T-helper 17 cell (primary cell): Measurements from ENCODE around the gene DIO3. TPM values are rescaled to one million over a fixed set of nuclear protein-coding genes. Genes with fewer than 3 reads are reported as not detected.
A peak's percentile ranks its signal among the peaks of the same experiment; 100 is the strongest.
"Not testable (repeated sequence)": the region's sequence is repeated elsewhere in the genome, so short reads cannot be mapped to it uniquely, and the experiment has no call there.

Source experiments
- ATAC-seq: fragments of 150-1000 bp; cut with Tn5 transposase; 2 replicates; pipeline ENCODE4 v1.10.0; 2021; ENCODE audit warnings: mild to moderate bottlenecking, moderate library complexity
- DNase-seq, 3 donors: peaks; one replicate each; pipeline versions ENCODE4 v3.0.0 to v3.0.0-alpha.2; 2020 to 2021
- H3K9me3 ChIP-seq: one replicate; pipeline ENCODE4 v1.7.0; 2013; ENCODE audit warnings: low read length, mild to moderate bottlenecking; ENCODE audit not compliant: control insufficient read depth, poor library complexity, severe bottlenecking
- H3K27ac Mint-ChIP-seq: one replicate; pipeline ENCODE4 v1.8.0; 2022; ENCODE audit warnings: mild to moderate bottlenecking, moderate library complexity, mixed read lengths
- H3K27me3 Mint-ChIP-seq: one replicate; pipeline ENCODE4 v1.8.0; 2022; ENCODE audit warnings: mixed read lengths
- H3K36me3 Mint-ChIP-seq: one replicate; pipeline ENCODE4 v1.8.0; 2022; ENCODE audit warnings: low read depth, mixed read lengths
- H3K4me1 Mint-ChIP-seq: one replicate; pipeline ENCODE4 v1.8.0; 2022; ENCODE audit warnings: mild to moderate bottlenecking, mixed read lengths
- H3K4me3 Mint-ChIP-seq: one replicate; pipeline ENCODE4 v1.8.0; 2022; ENCODE audit warnings: mild to moderate bottlenecking, moderate library complexity, mixed read lengths
- total RNA-seq, 4 donors: library from RNA in 2 of 4; stranded (reverse) in 2 of 4; gene quantifications; one replicate each; pipeline ENCODE4 v1.2.3 and lab custom pipeline; 2022 to 2026

Gene DIO3
- total RNA-seq, 2 donors from 2014 or later = not detected

DNA sequence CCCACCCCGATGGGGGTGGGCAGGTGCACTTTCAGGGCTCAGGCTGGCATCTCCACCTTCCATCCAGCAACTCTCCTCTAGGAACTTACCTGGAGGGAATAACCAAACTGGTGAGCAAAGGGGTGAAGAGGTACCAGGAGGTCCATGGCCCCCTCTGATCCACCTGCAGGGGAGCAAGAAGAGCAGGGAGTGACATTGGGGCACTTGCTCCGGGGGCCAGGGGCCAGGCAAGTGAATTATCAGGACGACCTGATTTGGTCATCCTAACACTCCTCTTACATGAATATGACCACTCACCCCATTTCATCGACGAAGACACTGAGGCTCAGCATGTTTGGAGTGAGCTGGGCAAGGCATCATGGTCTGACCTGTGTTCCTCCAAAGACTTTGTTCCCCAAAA, 6.0 kb downstream of the DIO3 start:
- Mint-ChIP-seq H3K27ac (no peak overlapping the region), H3K36me3 (peaks cover 15% of the 10 kb centered on the region), H3K4me3 (no peak overlapping the region), H3K4me1 (peaks cover 15% of the 10 kb centered on the region), H3K27me3 (peaks cover 85% of the 10 kb centered on the region)
- DNase-seq (no peak), ATAC-seq (no peak)
- no peaks in the 10 kb centered on the region for H3K9me3 ChIP-seq

DNA sequence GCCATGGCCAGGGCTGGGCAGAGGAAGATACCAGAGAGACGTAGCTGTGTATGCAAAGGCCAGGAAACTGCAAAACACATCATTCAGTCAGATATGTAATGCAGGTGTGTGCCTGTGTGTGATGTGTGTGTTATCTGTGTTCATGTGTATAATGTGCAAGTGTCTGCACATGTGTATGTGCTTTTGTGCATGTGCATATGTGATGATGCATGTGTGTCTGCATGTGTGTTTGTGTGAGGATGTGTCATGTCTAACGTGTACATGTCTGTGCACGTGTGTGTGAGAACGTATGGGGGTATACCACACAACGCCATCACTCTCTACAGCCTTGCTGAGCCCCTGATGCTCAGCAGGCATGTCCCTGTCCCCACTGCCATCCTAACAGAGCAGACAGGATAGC, 9.7 kb downstream of the DIO3 start:
- peaks cover 6% of the 10 kb centered on the region for H3K36me3 Mint-ChIP-seq
- no peaks in the 10 kb centered on the region for H3K9me3 ChIP-seq

DNA sequence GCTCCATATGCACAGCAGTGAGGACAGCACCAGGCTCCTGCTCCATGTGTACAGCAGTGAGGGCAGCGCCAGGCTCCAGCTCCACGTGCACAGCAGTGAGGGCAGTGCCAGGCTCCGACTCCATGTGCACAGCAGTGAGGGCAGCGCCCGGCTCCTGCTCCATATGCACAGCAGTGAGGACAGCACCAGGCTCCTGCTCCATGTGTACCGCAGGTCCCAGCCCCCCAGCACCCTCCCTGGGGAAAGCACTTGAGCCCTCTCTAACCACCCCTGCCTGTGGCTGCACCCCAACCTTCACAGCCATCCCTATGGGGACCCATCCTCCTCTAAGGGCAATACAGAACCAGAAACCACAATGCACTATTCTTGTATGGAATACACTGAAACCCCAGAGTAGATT, 11.2 kb downstream of the DIO3 start:
- H3K4me3 Mint-ChIP-seq, DNase-seq, H3K4me1 Mint-ChIP-seq, H3K9me3 ChIP-seq, H3K36me3 Mint-ChIP-seq, H3K27ac Mint-ChIP-seq, ATAC-seq: not testable (repeated sequence)
- peaks cover 68% of the 10 kb centered on the region for H3K27me3 Mint-ChIP-seq

More for the DNA sequence above, 9.7 kb downstream of the DIO3 start:
- DNase-seq (no peak), ATAC-seq (no peak)
- Mint-ChIP-seq H3K4me3 (no peak overlapping the region), H3K27me3 (peaks cover 71% of the 10 kb centered on the region), H3K4me1 (peaks cover 2% of the 10 kb centered on the region), H3K27ac (no peak overlapping the region)

DNA sequence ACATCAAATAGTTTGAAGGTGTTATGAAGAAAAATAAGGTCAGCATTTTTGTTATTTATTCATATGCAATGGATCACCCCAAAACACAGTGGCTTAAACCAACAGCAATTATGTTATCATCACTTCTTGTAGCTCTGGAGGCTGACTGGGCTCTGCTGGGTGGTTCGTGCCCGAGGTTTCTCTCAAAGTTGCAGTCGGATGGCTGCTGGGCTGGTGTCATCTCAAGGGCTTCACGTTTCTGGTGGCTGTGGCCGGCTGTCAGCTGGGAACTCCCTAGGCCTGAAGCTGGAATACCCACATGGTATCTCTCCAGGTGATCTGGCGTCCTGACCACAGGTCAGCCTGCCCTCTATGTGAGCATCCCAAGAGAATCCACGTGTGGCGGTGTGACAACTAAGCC, 12.0 kb downstream of the DIO3 start:
- ATAC-seq = no peak

DNA sequence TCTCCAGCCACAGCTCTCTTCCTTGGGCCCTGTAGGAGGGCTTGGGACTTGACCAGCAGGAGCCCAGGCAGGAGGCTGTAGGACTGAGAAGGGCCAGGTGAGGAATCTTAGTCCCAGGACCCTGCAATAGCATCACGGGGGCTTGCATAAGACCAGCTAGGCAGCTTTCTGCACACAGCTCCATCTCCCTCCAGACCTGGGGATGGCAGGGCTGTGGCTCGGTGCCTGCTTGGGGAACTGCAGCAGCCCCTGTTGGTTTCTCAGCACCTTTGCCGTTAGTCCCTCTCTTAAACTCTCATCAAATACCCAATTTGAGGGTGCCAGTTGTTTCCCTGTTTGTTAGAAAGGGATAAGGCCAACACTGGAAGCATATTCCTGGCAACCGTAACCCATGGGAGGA, 14.3 kb downstream of the DIO3 start:
- H3K9me3 ChIP-seq = no peaks in the 10 kb centered on the region
- Mint-ChIP-seq H3K27ac (no peak overlapping the region), H3K4me3 (no peak overlapping the region), H3K36me3 (no peaks in the 10 kb centered on the region), H3K27me3 (peaks cover 49% of the 10 kb centered on the region), H3K4me1 (peaks cover 2% of the 10 kb centered on the region)
- no peak for DNase-seq
- ATAC-seq = no peak

More for the DNA sequence above, 12.0 kb downstream of the DIO3 start:
- peaks cover 2% of the 10 kb centered on the region for H3K4me1 Mint-ChIP-seq
- no peaks in the 10 kb centered on the region for H3K9me3 ChIP-seq
- H3K27me3 Mint-ChIP-seq = peaks cover 68% of the 10 kb centered on the region
- no peak overlapping the region for H3K27ac Mint-ChIP-seq
- H3K4me3 Mint-ChIP-seq = no peak overlapping the region
- no peak for DNase-seq
- H3K36me3 Mint-ChIP-seq = peaks cover 2% of the 10 kb centered on the region

DNA sequence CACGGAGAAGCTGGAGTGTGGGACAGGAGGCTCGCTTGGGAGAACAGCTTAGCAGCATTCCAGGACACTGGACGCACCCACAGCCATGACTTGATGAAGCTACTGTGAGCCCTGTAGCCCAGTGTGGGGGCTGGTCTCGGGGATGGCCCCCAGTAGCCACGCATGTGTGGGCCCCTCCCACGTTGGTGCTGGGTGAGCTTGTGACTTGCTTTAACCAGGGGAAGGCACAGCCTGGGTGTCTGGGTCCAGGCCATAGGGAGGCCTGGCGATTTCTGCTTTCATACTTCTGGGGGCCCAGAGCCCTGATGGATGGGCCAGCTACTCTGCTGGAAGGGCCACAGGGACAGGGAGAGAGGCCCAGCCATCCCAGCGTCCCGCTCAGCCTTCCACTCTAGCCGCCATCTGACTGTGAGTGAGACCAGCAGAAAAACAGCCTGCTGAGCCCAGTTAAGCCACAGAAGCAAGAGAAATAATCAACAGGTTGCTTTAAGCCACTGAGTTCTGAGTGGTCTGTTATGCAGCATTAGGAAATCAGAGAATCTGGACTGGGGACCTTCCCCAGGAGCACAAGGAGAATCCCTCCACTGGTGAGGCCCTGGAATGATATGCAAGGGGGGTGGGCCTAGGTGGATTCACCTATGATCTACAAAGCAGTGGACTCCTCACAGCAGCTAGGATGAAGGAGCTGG, 16.1 kb downstream of the DIO3 start:
- DNase-seq (no peak), ATAC-seq (no peak)
- no peak overlapping the region for H3K27ac Mint-ChIP-seq
- H3K27me3 Mint-ChIP-seq = peaks cover 55% of the 10 kb centered on the region
- H3K4me1 Mint-ChIP-seq = peaks cover 2% of the 10 kb centered on the region
- no peaks in the 10 kb centered on the region for H3K36me3 Mint-ChIP-seq
- H3K9me3 ChIP-seq = no peaks in the 10 kb centered on the region
- H3K4me3 Mint-ChIP-seq = no peak overlapping the region

DNA sequence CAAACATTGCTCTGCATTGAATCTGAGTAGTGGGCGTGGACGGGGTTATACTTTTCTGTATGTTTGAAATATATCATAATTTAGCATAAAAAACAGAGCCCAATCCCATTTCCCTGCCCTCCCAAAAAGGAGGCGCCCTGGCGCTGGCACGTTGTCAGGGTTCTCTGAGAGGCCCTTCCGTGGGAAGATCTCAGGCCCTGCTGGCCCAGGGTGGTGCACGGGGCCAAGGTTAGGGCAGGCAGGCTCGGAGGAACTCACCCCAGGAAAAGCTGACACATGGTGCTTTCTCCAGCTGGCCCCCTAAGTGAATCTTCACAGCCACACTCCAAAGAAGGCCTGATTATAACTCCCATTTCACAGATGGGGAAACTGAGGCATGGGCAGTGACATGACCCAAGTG, 17.2 kb downstream of the DIO3 start:
- ATAC-seq (no peak), DNase-seq (no peak)
- Mint-ChIP-seq H3K4me3 (no peak overlapping the region), H3K27ac (no peak overlapping the region), H3K36me3 (no peaks in the 10 kb centered on the region), H3K27me3 (peaks cover 50% of the 10 kb centered on the region), H3K4me1 (peaks cover 2% of the 10 kb centered on the region)
- no peaks in the 10 kb centered on the region for H3K9me3 ChIP-seq

DNA sequence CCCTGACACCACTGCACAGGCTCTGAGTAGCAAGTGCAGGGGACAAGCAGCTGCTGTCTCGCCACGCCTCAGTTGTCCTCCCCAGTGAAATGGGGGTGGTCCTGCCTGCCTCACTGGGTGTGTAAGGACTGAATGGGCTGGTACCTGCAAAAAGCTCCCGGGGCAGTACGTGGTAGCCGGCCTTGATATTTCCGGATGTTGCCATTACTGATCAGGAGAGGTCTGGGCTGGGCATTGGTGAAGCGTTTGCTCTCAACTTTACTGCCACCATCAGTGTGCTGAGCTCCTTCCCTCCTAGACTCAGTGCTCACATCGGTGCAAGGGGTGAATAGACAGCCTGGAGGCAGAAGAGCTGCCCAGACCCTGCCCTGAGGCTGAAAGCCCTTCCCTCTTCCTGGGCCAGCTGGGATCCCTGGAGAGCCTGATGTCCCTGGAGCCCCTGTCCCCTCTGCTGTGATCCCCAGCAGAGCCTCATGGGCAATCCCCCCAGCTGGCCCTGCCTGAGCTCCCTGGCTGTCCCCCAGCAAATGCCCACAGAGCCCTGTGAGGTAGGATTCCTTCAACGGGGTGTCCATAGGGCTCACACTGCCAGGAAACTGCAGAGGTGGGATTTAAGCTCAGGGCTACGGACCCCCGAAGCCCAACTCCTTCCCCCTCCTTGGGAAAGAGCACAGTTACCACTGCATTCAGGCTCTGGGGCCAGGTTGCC, 18.2 kb downstream of the DIO3 start:
- no peak overlapping the region for H3K27ac Mint-ChIP-seq
- H3K27me3 Mint-ChIP-seq = peaks cover 47% of the 10 kb centered on the region
- no peak overlapping the region for H3K4me3 Mint-ChIP-seq
- peaks cover 2% of the 10 kb centered on the region for H3K4me1 Mint-ChIP-seq
- H3K9me3 ChIP-seq = no peaks in the 10 kb centered on the region
- DNase-seq = no peak
- ATAC-seq = no peak
- H3K36me3 Mint-ChIP-seq = no peaks in the 10 kb centered on the region

DNA sequence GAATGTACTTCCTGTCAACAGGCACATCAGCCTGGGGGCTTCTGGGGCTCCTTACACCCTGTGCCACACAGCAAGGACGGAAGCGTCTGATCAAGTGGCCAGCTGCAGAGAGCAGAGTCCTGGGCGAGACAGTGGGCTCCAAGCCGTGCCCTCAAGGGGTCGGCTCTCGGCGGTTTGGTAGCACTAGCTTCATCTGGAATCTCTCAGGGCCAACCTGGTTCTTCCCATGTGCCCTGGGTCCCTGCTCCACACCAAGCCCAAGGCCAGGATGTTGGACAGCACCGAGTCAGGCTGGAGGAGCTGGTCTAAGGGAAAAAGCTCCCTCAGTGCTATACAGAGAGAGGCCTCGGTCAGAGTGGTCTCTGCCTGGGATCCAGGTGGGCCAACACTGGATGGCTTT, 20.5 kb downstream of the DIO3 start:
- no peak for ATAC-seq

DNA sequence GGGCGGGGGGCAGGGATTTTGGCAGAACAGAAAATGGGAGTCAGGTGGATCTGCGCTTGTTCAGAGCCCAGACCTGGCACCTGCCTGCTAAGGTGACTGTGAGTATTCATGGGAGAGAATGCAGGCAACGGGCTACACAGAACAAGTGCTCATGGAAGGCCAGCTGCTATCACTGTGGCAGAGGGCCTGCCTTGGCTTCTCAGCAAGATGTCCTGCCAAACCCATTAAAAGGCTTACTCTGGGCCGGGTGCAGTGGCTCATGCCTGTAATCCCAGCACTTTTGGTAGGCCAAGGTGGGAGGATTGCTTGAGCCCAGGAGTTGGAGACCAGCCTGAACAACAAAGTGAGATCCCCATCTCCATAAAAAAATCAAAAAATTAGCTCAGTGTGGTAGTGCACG, 21.0 kb downstream of the DIO3 start:
- Mint-ChIP-seq H3K27ac (peak overlapping the region; percentile 8), H3K27me3 (peaks cover 32% of the 10 kb centered on the region), H3K4me1 (peaks cover 2% of the 10 kb centered on the region), H3K4me3 (no peak overlapping the region), H3K36me3 (no peaks in the 10 kb centered on the region)
- no peaks in the 10 kb centered on the region for H3K9me3 ChIP-seq
- DNase-seq = no peak
- ATAC-seq = no peak

More for the DNA sequence above, 20.5 kb downstream of the DIO3 start:
- Mint-ChIP-seq H3K27ac (no peak overlapping the region), H3K36me3 (no peaks in the 10 kb centered on the region), H3K4me1 (peaks cover 2% of the 10 kb centered on the region), H3K4me3 (no peak overlapping the region), H3K27me3 (peaks cover 35% of the 10 kb centered on the region)
- no peaks in the 10 kb centered on the region for H3K9me3 ChIP-seq
- DNase-seq = no peak

DNA sequence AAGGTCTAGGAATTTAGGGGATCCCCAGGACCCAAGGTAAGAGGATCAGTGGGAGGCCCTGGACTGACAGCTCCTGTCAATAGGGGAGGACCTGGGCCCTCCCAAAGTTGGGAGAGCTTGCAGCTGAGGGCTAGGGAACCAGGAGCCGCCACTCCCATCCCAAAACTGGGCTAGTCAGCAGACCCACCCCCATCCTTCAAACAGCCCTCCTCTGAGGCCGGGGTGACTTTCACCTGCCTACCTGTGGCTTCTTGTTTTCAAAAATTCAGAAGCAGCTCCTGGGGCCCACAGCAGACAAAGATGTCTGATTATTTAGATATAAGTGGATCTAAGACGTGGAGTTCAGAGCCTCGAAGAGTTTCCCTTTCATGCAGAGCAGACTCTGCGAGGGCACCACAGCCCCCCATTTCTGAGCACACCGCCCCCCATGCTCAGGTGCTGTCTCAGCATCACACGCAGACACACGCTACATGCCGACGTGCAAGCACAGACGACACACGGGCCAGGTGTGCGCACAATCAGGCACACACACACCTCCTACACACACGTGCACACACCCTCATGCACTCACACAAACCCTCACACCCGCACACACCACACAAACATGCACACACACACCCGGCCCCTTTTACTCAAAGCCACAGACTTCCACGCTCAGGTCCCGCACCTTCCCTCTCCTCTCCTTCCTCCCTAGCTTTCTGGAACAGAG, 21.9 kb downstream of the DIO3 start:
- Mint-ChIP-seq H3K4me3 (no peak overlapping the region), H3K27me3 (peaks cover 24% of the 10 kb centered on the region), H3K27ac (no peak overlapping the region), H3K36me3 (no peaks in the 10 kb centered on the region), H3K4me1 (peaks cover under 1% of the 10 kb centered on the region)
- no peaks in the 10 kb centered on the region for H3K9me3 ChIP-seq
- ATAC-seq (no peak), DNase-seq (no peak)

DNA sequence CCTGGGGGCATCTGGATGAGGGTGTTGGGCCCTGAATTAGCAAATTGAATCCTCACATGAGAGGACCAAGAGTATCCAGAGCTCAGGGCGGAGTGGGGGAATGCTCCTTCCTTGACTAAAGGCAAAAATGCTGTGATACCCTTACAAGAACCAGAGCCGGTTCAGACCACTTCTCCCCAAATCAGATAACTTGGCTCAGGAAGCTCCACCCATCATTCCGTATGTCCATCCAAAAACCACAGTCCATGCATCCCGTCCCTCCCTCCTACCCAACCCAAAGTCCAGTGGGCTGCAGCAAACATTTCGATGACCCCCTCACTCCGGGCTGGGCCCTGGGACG, 22.4 kb downstream of the DIO3 start:
- Mint-ChIP-seq H3K27ac (no peak overlapping the region), H3K27me3 (peaks cover 23% of the 10 kb centered on the region), H3K4me1 (no peaks in the 10 kb centered on the region), H3K36me3 (no peaks in the 10 kb centered on the region), H3K4me3 (no peak overlapping the region)
- H3K9me3 ChIP-seq = no peaks in the 10 kb centered on the region
- no peak for ATAC-seq
- DNase-seq = no peak

DNA sequence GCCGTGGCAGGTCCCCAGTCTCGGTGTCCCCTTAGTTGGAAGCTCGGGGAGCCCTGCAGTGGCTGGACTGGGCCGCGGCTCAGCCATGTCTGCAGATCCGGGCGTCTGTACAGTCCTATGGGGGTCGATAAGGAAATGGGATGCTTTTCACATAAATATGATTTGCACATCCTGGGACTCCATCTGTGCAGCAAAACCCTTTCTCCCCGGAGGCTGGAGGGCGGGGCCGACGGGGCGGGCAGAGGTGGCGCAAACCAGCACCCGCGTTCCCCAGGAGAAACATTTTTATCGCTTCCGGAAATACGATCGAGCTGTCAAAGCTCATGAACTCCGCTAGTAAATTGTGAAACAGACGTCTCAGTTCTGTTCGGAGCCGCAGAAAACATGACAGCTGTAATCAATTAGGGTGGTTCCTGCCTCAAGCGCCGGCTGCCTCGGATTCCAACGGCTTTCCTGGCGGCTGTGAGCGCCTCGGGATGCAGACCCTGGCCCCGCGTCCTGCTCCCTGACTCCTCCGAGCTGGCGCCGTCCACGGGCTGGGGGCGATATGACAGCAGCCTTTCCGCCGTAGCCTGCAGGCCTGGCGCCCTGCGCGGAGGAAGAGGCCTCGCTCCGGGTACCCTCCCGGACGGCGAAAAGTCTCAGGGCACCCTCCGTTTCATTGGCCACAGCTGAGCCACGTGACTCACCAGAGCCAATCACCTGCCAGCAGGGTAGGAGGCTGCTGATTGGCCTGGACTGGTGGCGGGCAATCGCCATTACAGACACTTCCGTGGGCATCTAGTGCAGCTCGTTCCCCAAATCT, 23.0 kb downstream of the DIO3 start:
- Mint-ChIP-seq H3K27ac (no peak overlapping the region), H3K4me1 (no peaks in the 10 kb centered on the region), H3K27me3 (peaks cover 23% of the 10 kb centered on the region), H3K4me3 (no peak overlapping the region), H3K36me3 (no peaks in the 10 kb centered on the region)
- DNase-seq (no peak), ATAC-seq (no peak)
- no peaks in the 10 kb centered on the region for H3K9me3 ChIP-seq
